Thymus (tissue), 11 donors: ENCODE data around the gene CRABP2. TPM values are rescaled to one million over a fixed set of nuclear protein-coding genes. Genes with fewer than 3 reads are reported as not detected.

Experiments used
- DNase-seq, 9 donors: peaks; one replicate each; pipeline ENCODE4 v3.0.0-alpha.2; 2013; ENCODE audit warnings: low spot score in 9 of 9, low read depth in 6 of 9, missing footprints in 1 of 9
- H3K27ac ChIP-seq, 2 donors: one replicate each; pipeline ENCODE4 v1.5.1; 2013; ENCODE audit warnings: control low read depth in 1 of 2, low read depth in 1 of 2, low read length in 1 of 2, mild to moderate bottlenecking in 1 of 2, moderate library complexity in 1 of 2
- H3K27me3 ChIP-seq, 2 donors: one replicate each; pipeline ENCODE4 v1.5.1; 2013; ENCODE audit warnings: low read length in 1 of 2; ENCODE audit not compliant: control insufficient read depth in 2 of 2, insufficient read depth in 1 of 2
- H3K36me3 ChIP-seq, 2 donors: one replicate each; pipeline ENCODE4 v1.5.1; 2013; ENCODE audit warnings: low read length in 1 of 2, mild to moderate bottlenecking in 1 of 2, moderate library complexity in 1 of 2; ENCODE audit not compliant: control insufficient read depth in 2 of 2, insufficient read depth in 2 of 2
- H3K4me1 ChIP-seq, 2 donors: one replicate each; pipeline ENCODE4 v1.5.1; 2013; ENCODE audit warnings: low read length in 2 of 2; ENCODE audit not compliant: control insufficient read depth in 2 of 2, insufficient read depth in 2 of 2
- H3K4me3 ChIP-seq, 2 donors: one replicate each; pipeline ENCODE4 v1.5.1; 2013; ENCODE audit warnings: low read length in 2 of 2, control low read depth in 1 of 2, mild to moderate bottlenecking in 1 of 2
- H3K9me3 ChIP-seq, 2 donors: one replicate each; pipeline ENCODE4 v1.5.1; 2013; ENCODE audit warnings: low read length in 1 of 2, mild to moderate bottlenecking in 1 of 2; ENCODE audit not compliant: control insufficient read depth in 2 of 2, insufficient read depth in 1 of 2
- WGBS: extraction: QIAGEN DNeasy Blood & Tissue Kit; methylation state at CpG from one replicate; pipeline ENCODE4 v1.1.7; 2013; 5-methylcytosine and 5-hydroxymethylcytosine counted together
- polyA plus RNA-seq: library from polyadenylated mRNA; stranded (reverse); fragments of 200-250 nt; gene quantifications from one replicate; pipeline ENCODE4 v1.2.3, GENCODE V29; 2013
- total RNA-seq: library from RNA; stranded (reverse); fragments of 120-200 nt; gene quantifications from one replicate; pipeline ENCODE4 v1.2.4, GENCODE V29; 2013
- donor health status: healthy.

CRABP2 gene
- total and polyA plus RNA-seq, 2 donors = 20.7 to 75.0 TPM

GRCh38 chr1:156658496-156658895 lies 46.9 kb downstream of the CRABP2 start:
- no peak overlapping the region for H3K27ac ChIP-seq
- DNase-seq = no peak
- 96% methylated on average over 14 of the region's 14 CpGs for WGBS
- H3K27me3 ChIP-seq = peaks cover 35 to 72% of the 10 kb centered on the region in 2 donors
- H3K4me1 ChIP-seq = peaks cover 8 to 58% of the 10 kb centered on the region in 2 donors
- H3K36me3 ChIP-seq = no peaks in the 10 kb centered on the region
- no peak overlapping the region for H3K4me3 ChIP-seq
- H3K9me3 ChIP-seq = no peaks in the 10 kb centered on the region

GRCh38 chr1:156657741-156658319 lies 47.6 kb downstream of the CRABP2 start:
- Histone ChIP-seq H3K4me1 (peaks cover 8 to 51% of the 10 kb centered on the region in 2 donors), H3K27ac (no peak overlapping the region), H3K4me3 (no peak overlapping the region), H3K27me3 (peaks cover 35 to 78% of the 10 kb centered on the region in 2 donors), H3K36me3 (no peaks in the 10 kb centered on the region), H3K9me3 (no peaks in the 10 kb centered on the region)
- WGBS = 13% methylated on average over 15 of the region's 15 CpGs
- DNase-seq = no peak

GRCh38 chr1:156656806-156657740 lies 48.3 kb downstream of the CRABP2 start:
- Histone ChIP-seq H3K36me3 (no peaks in the 10 kb centered on the region), H3K27ac (no peak overlapping the region), H3K27me3 (peaks cover 35 to 83% of the 10 kb centered on the region in 2 donors), H3K4me3 (no peak overlapping the region), H3K4me1 (peaks cover 8 to 44% of the 10 kb centered on the region in 2 donors), H3K9me3 (no peaks in the 10 kb centered on the region)
- peak in 4 of 9 donors; percentile 39 to 69 (median 60) for DNase-seq
- 2% methylated on average over 54 of the region's 54 CpGs for WGBS

- WGBS = 63% methylated on average over 9 of the region's 9 CpGs
- Histone ChIP-seq H3K9me3 (no peaks in the 10 kb centered on the region), H3K27ac (no peak overlapping the region), H3K36me3 (no peaks in the 10 kb centered on the region), H3K4me3 (no peak overlapping the region), H3K27me3 (peaks cover 35 to 90% of the 10 kb centered on the region in 2 donors), H3K4me1 (peaks cover 6 to 33% of the 10 kb centered on the region in 2 donors)
- DNase-seq = no peak
These were observed 49.4 kb downstream of the CRABP2 start for GRCh38 chr1:156655904-156656516.

- no peaks in the 10 kb centered on the region for H3K36me3 ChIP-seq
- H3K9me3 ChIP-seq = no peaks in the 10 kb centered on the region
- 59% methylated on average over 2 of the region's 2 CpGs for WGBS
- peaks cover 35 to 96% of the 10 kb centered on the region in 2 donors for H3K27me3 ChIP-seq
- H3K27ac ChIP-seq = no peak overlapping the region
- peaks cover 5 to 26% of the 10 kb centered on the region in 2 donors for H3K4me1 ChIP-seq
- no peak for DNase-seq
- H3K4me3 ChIP-seq = no peak overlapping the region
These were observed 50.1 kb downstream of the CRABP2 start for GRCh38 chr1:156655151-156655903.

- peaks cover 5 to 21% of the 10 kb centered on the region in 2 donors for H3K4me1 ChIP-seq
- H3K36me3 ChIP-seq = no peaks in the 10 kb centered on the region
These were observed 50.7 kb downstream of the CRABP2 start for GRCh38 chr1:156654700-156655099.

GRCh38 chr1:156652992-156653355 lies 52.4 kb downstream of the CRABP2 start:
- no peak for DNase-seq
- Histone ChIP-seq H3K36me3 (no peaks in the 10 kb centered on the region), H3K27ac (no peak overlapping the region), H3K9me3 (no peaks in the 10 kb centered on the region), H3K27me3 (peaks cover 42 to 99% of the 10 kb centered on the region in 2 donors), H3K4me1 (peaks cover 5 to 16% of the 10 kb centered on the region in 2 donors), H3K4me3 (no peak overlapping the region)
- 90% methylated on average over 9 of the region's 9 CpGs for WGBS

More at GRCh38 chr1:156654700-156655099, 50.7 kb downstream of the CRABP2 start:
- no peaks in the 10 kb centered on the region for H3K9me3 ChIP-seq
- H3K4me3 ChIP-seq = no peak overlapping the region
- no peak for DNase-seq
- no peak overlapping the region for H3K27ac ChIP-seq
- peaks cover 36 to 99% of the 10 kb centered on the region in 2 donors for H3K27me3 ChIP-seq
- WGBS = 88% methylated on average over 1 of the region's 1 CpG

GRCh38 chr1:156652131-156652991 lies 53.0 kb downstream of the CRABP2 start:
- Histone ChIP-seq H3K4me3 (no peak overlapping the region), H3K4me1 (peaks cover 3 to 10% of the 10 kb centered on the region in 2 donors), H3K27me3 (peaks cover 43 to 99% of the 10 kb centered on the region in 2 donors), H3K36me3 (no peaks in the 10 kb centered on the region), H3K9me3 (no peaks in the 10 kb centered on the region), H3K27ac (no peak overlapping the region)
- peak in 2 of 9 donors; percentile 30 to 53 for DNase-seq
- 50% methylated on average over 16 of the region's 16 CpGs for WGBS
